Peyer's patch (tissue), 4 donors: ENCODE results near the gene DMPK. TPM values are rescaled to one million over a fixed set of nuclear protein-coding genes. Genes with fewer than 3 reads are reported as not detected.
"Not testable (repeated sequence)": the region's sequence is repeated elsewhere in the genome, so short reads cannot be mapped to it uniquely, and the experiment has no call there.

Experiments used
- DNase-seq, 3 donors: peaks; one replicate each; pipeline ENCODE4 v3.0.0-alpha.2; 2017 to 2019
- H3K27ac ChIP-seq, 4 donors: fragments of 200-600 bp; sonication (generic); one replicate each; pipeline ENCODE4 v1.5.1; 2016 to 2019
- H3K27me3 ChIP-seq, 2 donors: fragments of 200-600 bp; sonication (generic); one replicate each; pipeline ENCODE4 v1.5.1; 2019
- H3K36me3 ChIP-seq, 3 donors: fragments of 200-600 bp; sonication (generic); one replicate each; pipeline ENCODE4 v1.5.1; 2016 to 2019
- H3K4me1 ChIP-seq, 4 donors: fragments of 200-600 bp; sonication (generic); one replicate each; pipeline ENCODE4 v1.5.1; 2016 to 2019
- H3K4me3 ChIP-seq, 4 donors: fragments of 200-600 bp; sonication (generic); 1 replicate in 3 of 4; 2 replicates in 1 of 4; pipeline ENCODE4 v1.5.1; 2016 to 2019; ENCODE audit warnings: mild to moderate bottlenecking in 1 of 4
- H3K9me3 ChIP-seq, 4 donors: fragments of 200-600 bp; sonication (generic); one replicate each; pipeline ENCODE4 v1.5.1; 2016 to 2019; ENCODE audit warnings: mild to moderate bottlenecking in 1 of 4
- POLR2A ChIP-seq, 2 donors: fragments of 450-650 bp; IDR thresholded peaks; one replicate each; pipeline ENCODE4 v1.5.1; 2017; ENCODE audit warnings: antibody characterized with exemption in 2 of 2, mild to moderate bottlenecking in 2 of 2, moderate library complexity in 2 of 2
- total RNA-seq, 4 donors: library from RNA; depleted of rRNA; stranded (reverse); fragments of >200 nt; gene quantifications; one replicate each; pipeline ENCODE4 v1.1.0, GENCODE V29; 2016
- TF ChIP-seq, protein P1 (sequence below), 6 experiments: fragments of 450-650 bp in 4 of 6; fragments of 200-600 bp in 2 of 6; sonication (generic) in 1 of 6; IDR thresholded peaks; one replicate each; pipeline ENCODE4 v1.5.1; 2017 to 2019; ENCODE audit warnings: antibody characterized with exemption in 6 of 6, mild to moderate bottlenecking in 3 of 6, moderate library complexity in 1 of 6

The DMPK gene
- total RNA-seq, 4 donors from 2014 or later: 10.5 to 63.5 (median 43.5) TPM

DNA sequence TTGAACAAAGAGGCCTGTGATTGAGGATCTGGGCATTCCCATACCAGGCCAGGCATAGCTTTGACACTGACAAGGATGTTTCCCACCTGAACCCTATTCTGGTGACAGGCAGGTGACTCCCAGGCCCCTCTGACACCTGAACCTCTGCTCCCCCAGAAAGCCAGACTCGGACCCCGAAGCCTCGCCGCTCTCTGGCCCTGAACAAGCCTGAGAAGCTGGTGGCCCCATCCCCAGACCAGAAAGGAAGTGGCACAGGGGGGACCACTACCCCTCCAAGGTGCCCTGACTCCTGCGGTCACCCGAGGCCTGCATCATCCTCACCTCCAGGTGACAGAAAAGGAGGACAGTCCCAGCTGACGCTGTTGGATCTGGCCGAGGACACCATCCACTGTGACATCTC lies 28.0 kb downstream of the DMPK start:
- no peak overlapping the region for H3K4me3 ChIP-seq
- H3K36me3 ChIP-seq: no peaks in the 10 kb centered on the region
- DNase-seq: no peak
- TF ChIP-seq, protein P1, sequence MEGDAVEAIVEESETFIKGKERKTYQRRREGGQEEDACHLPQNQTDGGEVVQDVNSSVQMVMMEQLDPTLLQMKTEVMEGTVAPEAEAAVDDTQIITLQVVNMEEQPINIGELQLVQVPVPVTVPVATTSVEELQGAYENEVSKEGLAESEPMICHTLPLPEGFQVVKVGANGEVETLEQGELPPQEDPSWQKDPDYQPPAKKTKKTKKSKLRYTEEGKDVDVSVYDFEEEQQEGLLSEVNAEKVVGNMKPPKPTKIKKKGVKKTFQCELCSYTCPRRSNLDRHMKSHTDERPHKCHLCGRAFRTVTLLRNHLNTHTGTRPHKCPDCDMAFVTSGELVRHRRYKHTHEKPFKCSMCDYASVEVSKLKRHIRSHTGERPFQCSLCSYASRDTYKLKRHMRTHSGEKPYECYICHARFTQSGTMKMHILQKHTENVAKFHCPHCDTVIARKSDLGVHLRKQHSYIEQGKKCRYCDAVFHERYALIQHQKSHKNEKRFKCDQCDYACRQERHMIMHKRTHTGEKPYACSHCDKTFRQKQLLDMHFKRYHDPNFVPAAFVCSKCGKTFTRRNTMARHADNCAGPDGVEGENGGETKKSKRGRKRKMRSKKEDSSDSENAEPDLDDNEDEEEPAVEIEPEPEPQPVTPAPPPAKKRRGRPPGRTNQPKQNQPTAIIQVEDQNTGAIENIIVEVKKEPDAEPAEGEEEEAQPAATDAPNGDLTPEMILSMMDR (IDR thresholded peaks at IDR 0.05): no peak
- no peak for TF ChIP-seq POLR2A (IDR thresholded peaks at IDR 0.05)
- H3K27me3 ChIP-seq: no peaks in the 10 kb centered on the region
- no peaks in the 10 kb centered on the region for H3K9me3 ChIP-seq
- H3K4me1 ChIP-seq: no peaks in the 10 kb centered on the region
- no peak overlapping the region for H3K27ac ChIP-seq

- no peak for TF ChIP-seq POLR2A (IDR thresholded peaks at IDR 0.05)
- TF ChIP-seq, protein P1 (IDR thresholded peaks at IDR 0.05): no peak
- Histone ChIP-seq H3K4me3 (no peak overlapping the region), H3K4me1 (no peaks in the 10 kb centered on the region), H3K36me3 (no peaks in the 10 kb centered on the region), H3K27ac (no peak overlapping the region), H3K9me3 (no peaks in the 10 kb centered on the region), H3K27me3 (no peaks in the 10 kb centered on the region)
- no peak for DNase-seq
Measured at GRCh38 chr19:45753548-45753947, 28.7 kb downstream of the DMPK start.

DNA sequence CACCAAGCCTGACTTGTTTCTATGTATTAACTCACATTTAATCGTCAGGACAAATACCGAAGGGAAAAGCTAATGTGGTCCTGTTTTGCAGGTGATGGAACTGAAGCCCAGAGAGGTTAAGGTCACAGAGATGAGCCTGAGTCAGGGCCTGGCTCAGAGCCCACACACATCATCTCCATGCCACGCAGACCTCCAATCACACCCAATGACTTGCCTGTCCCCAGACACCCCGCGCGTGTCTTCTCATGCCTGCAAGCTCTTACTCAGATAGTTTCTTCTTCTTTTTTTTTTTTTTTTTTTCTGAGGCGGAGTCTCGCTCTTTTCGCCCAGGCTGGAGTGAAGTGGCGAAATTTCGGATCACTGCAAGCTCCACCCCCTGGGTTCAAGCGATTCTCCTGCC lies 29.7 kb downstream of the DMPK start:
- no peak for DNase-seq
- Histone ChIP-seq H3K9me3 (no peaks in the 10 kb centered on the region), H3K4me1 (no peaks in the 10 kb centered on the region), H3K27ac (no peak overlapping the region), H3K36me3 (no peaks in the 10 kb centered on the region), H3K4me3 (no peak overlapping the region), H3K27me3 (no peaks in the 10 kb centered on the region)
- TF ChIP-seq, protein P1 (IDR thresholded peaks at IDR 0.05): no peak
- no peak for TF ChIP-seq POLR2A (IDR thresholded peaks at IDR 0.05)

DNA sequence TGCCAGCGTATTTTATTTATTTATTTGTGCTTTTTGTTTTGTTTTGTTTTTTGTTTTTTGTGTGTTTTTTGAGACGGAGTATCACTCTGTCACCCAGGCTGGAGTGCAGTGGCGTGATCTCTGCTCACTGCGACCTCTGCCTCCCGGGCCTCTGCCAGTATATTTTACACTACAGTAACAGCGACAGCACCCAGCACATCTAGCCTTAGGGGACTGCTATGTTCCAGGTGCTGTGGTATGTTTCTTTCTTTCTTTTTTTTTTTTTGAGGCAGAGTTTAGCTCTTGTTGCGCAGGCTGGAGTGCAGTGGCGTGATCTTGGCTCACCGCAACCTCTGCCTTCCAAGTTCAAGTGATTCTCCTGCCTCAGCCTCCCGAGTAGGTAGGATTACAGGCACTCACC lies 30.8 kb downstream of the DMPK start:
- not testable (repeated sequence) for H3K27me3 ChIP-seq, H3K27ac ChIP-seq, H3K4me3 ChIP-seq, H3K36me3 ChIP-seq, H3K4me1 ChIP-seq, DNase-seq, H3K9me3 ChIP-seq

DNA sequence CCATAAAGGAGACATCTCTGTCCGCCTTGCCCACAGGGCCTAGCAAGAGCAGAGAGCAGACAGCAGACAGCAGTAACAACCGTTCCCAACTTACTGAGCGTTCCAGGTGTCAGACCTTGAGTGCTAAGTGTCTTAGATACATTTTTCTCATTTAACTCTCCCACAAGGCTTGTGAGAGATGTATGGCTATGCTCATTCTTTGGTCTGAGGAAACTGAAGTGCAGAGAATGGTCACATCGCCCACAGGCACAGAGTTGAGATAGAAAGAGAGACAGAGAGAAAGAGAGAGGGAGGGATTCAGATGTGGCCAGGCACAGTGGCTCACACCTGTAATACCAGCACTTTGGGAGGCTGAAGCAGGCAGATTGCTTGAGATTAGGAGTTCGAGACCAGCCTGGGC lies 34.8 kb downstream of the DMPK start:
- TF ChIP-seq POLR2A (IDR thresholded peaks at IDR 0.05): no peak
- TF ChIP-seq, protein P1 (IDR thresholded peaks at IDR 0.05): no peak
- H3K36me3 ChIP-seq: no peaks in the 10 kb centered on the region
- no peak overlapping the region for H3K27ac ChIP-seq
- no peak overlapping the region for H3K4me3 ChIP-seq
- no peaks in the 10 kb centered on the region for H3K27me3 ChIP-seq
- no peak for DNase-seq
- H3K4me1 ChIP-seq: no peaks in the 10 kb centered on the region
- no peaks in the 10 kb centered on the region for H3K9me3 ChIP-seq

DNA sequence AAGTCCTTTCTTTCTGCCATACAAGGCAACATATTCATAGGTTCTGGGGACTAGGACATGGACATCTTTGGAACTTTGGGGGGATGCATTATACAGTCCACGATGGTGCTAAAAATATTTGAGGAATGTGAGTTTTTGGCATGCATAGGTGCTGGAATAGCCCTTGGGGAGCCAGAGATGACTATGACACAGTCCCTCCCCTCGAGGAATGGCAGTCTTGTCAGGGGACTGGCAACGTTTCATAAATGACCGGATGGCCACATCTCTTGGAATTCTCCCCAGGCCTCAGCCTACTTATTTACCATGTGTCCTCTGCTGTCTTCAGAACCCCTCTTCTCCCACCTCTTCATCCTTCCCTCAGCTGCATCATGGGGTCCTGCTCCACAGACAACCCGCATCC lies 35.4 kb downstream of the DMPK start:
- H3K27ac ChIP-seq: no peak overlapping the region
- TF ChIP-seq POLR2A (IDR thresholded peaks at IDR 0.05): no peak
- TF ChIP-seq, protein P1 (IDR thresholded peaks at IDR 0.05): no peak
- H3K36me3 ChIP-seq: no peaks in the 10 kb centered on the region

More for the DNA sequence above, 35.4 kb downstream of the DMPK start:
- DNase-seq: no peak
- H3K9me3 ChIP-seq: no peaks in the 10 kb centered on the region
- H3K4me3 ChIP-seq: no peak overlapping the region
- H3K4me1 ChIP-seq: no peaks in the 10 kb centered on the region
- H3K27me3 ChIP-seq: no peaks in the 10 kb centered on the region
